HCT116 (cell line): ENCODE results near the gene CCDC14. TPM values are rescaled to one million over a fixed set of nuclear protein-coding genes. Genes with fewer than 3 reads are reported as not detected.
A peak's percentile ranks its signal among the peaks of the same experiment; 100 is the strongest.

Source experiments
- ATAC-seq: fragments of 200-7000 bp; cut with Tn5 transposase; 2 replicates; pipeline ENCODE4 v1.9.1; 2020; ENCODE audit warnings: mild to moderate bottlenecking, moderate library complexity
- BruUV-seq: library from RNA; stranded (reverse); fragments of 400-500 nt; replicated peaks from 2 replicates; lab custom pipeline; 2021; lab: Mats Ljungman, UMichigan
- CTCF ChIA-PET: fragments of 300-600 bp; sonication (Branson Sonifier 250); formaldehyde crosslinking; loops from one replicate; lab custom pipeline; 2021; ENCODE audit warnings: antibody characterized with exemption; lab: Charles Lee
- POLR2A ChIA-PET: fragments of 300-600, 350-600 bp; sonication (Branson Sonifier 250); formaldehyde crosslinking; loops from one replicate; lab custom pipeline; 2021; ENCODE audit warnings: antibody characterized with exemption; lab: Charles Lee
- RAD21 ChIA-PET, 2 experiments: fragments of 300-600 bp; sonication (Branson Sonifier 250); formaldehyde crosslinking; loops; one replicate each; lab custom pipeline; 2023; ENCODE audit warnings: low total read pairs in 2 of 2; ENCODE audit not compliant: uncharacterized antibody in 2 of 2, unreplicated experiment in 2 of 2, low non-redundant PET in 1 of 2; lab: Charles Lee
- DNase-seq: peaks from one replicate; pipeline ENCODE4 v3.0.0-alpha.2; 2010; ENCODE audit warnings: low read depth, low spot score
- H2AFZ ChIP-seq: fragments of 200-600 bp; shearing (Covaris generic), sonication (generic); 2 replicates; pipeline ENCODE4 v1.6.1; 2017; ENCODE audit warnings: low read depth, mixed run types, mixed read lengths, antibody characterized with exemption, low read length; ENCODE audit not compliant: poor library complexity, severe bottlenecking
- H3K27ac ChIP-seq: 2 replicates; pipeline ENCODE4 v1.5.1; 2012; ENCODE audit warnings: low read depth, low read length
- H3K27me3 ChIP-seq: fragments of 200-600 bp; sonication (generic); 2 replicates; pipeline ENCODE4 v1.6.1; 2016; ENCODE audit warnings: mixed run types, low read length, mixed read lengths; ENCODE audit not compliant: insufficient read depth
- H3K36me3 ChIP-seq, 2 experiments: fragments of 200-500 bp in 1 of 2; fragments of 200-600 bp in 1 of 2; sonication (Bioruptor generic) in 1 of 2; sonication (generic) in 1 of 2; 2 replicates each; pipeline versions ENCODE4 v1.5.1 to v1.6.1; 2014 to 2016; ENCODE audit warnings: low read length in 2 of 2, inconsistent platforms in 1 of 2, mixed read lengths in 1 of 2, mixed run types in 1 of 2; ENCODE audit not compliant: insufficient read depth in 2 of 2, control insufficient read depth in 1 of 2
- H3K4me1 ChIP-seq, 2 experiments: fragments of 200-600 bp in 1 of 2; sonication (generic) in 1 of 2; 2 replicates each; pipeline versions ENCODE4 v1.5.1 to v1.6.1; 2012 to 2017; ENCODE audit warnings: low read length in 2 of 2, inconsistent platforms in 1 of 2, mild to moderate bottlenecking in 1 of 2, mixed read lengths in 1 of 2, mixed run types in 1 of 2, moderate library complexity in 1 of 2; ENCODE audit not compliant: insufficient read depth in 2 of 2, control insufficient read depth in 1 of 2
- H3K4me2 ChIP-seq: fragments of 200-600 bp; sonication (generic); 2 replicates; pipeline ENCODE4 v1.6.1; 2017; ENCODE audit warnings: mixed run types, low read length, mixed read lengths
- H3K4me3 ChIP-seq, 2 experiments: fragments of 200-600 bp in 1 of 2; sonication (generic) in 1 of 2; replicated peaks in 1 of 2; 2 replicates each; pipeline ENCODE4 v1.5.1; 2011 to 2016; ENCODE audit warnings: low read length in 2 of 2, control low read depth in 1 of 2, low read depth in 1 of 2, mild to moderate bottlenecking in 1 of 2, mixed read lengths in 1 of 2, mixed run types in 1 of 2
- H3K79me2 ChIP-seq: fragments of 200-600 bp; sonication (generic); 2 replicates; pipeline ENCODE4 v1.6.1; 2017; ENCODE audit warnings: mild to moderate bottlenecking, mixed run types, low read length, moderate library complexity, mixed read lengths; ENCODE audit not compliant: insufficient read depth
- H3K9ac ChIP-seq: fragments of 200-600 bp; sonication (generic); 2 replicates; pipeline ENCODE4 v1.6.1; 2016; ENCODE audit warnings: low read length, mixed read lengths
- H3K9me2 ChIP-seq: fragments of 200-600 bp; sonication (generic), shearing (Covaris generic); 2 replicates; pipeline ENCODE4 v1.6.1; 2017; ENCODE audit warnings: mixed run types, mild to moderate bottlenecking, moderate library complexity; ENCODE audit not compliant: insufficient read depth
- H3K9me3 ChIP-seq, 2 experiments: fragments of 200-500 bp in 1 of 2; fragments of 200-600 bp in 1 of 2; sonication (Bioruptor generic) in 1 of 2; sonication (generic) in 1 of 2; 2 replicates each; pipeline ENCODE4 v1.6.1; 2014 to 2017; ENCODE audit warnings: low read length in 2 of 2, mixed read lengths in 2 of 2, inconsistent platforms in 1 of 2, low read depth in 1 of 2, mild to moderate bottlenecking in 1 of 2, mixed run types in 1 of 2, moderate library complexity in 1 of 2; ENCODE audit not compliant: control insufficient read depth in 1 of 2, insufficient read depth in 1 of 2
- H4K20me1 ChIP-seq: fragments of 200-600 bp; sonication (generic), shearing (Covaris generic); 2 replicates; pipeline ENCODE4 v1.6.1; 2017; ENCODE audit warnings: mixed run types, mild to moderate bottlenecking, moderate library complexity; ENCODE audit not compliant: insufficient read depth
- CEBPB ChIP-seq: IDR thresholded peaks from 2 replicates; pipeline ENCODE4 v1.6.1; 2012; ENCODE audit warnings: low read depth
- ELF1 ChIP-seq: IDR thresholded peaks from 2 replicates; pipeline ENCODE4 v1.6.1; 2012; ENCODE audit warnings: low read depth, borderline replicate concordance
- EZH2phosphoT487 ChIP-seq: fragments of 200-600 bp; IDR thresholded peaks from 2 replicates; pipeline ENCODE4 v1.6.1; 2018; ENCODE audit warnings: antibody characterized with exemption, borderline replicate concordance
- POLR2A ChIP-seq: IDR thresholded peaks from 2 replicates; pipeline ENCODE4 v1.7.0; 2011; ENCODE audit warnings: borderline replicate concordance; ENCODE audit not compliant: insufficient read depth, insufficient read length; ENCODE audit errors: extremely low read depth
- RAD21 ChIP-seq: IDR thresholded peaks from 2 replicates; pipeline ENCODE4 v1.6.1; 2012; ENCODE audit warnings: low read depth, mild to moderate bottlenecking
- SP1 ChIP-seq: IDR thresholded peaks from 2 replicates; pipeline ENCODE4 v1.6.1; 2012; ENCODE audit warnings: low read depth
- YY1 ChIP-seq: IDR thresholded peaks from 2 replicates; pipeline ENCODE4 v1.6.1; 2011; ENCODE audit warnings: low read length, low read depth, moderate library complexity, mild to moderate bottlenecking; ENCODE audit not compliant: insufficient replicate concordance; ENCODE audit errors: extremely low read depth
- intact Hi-C: fragments of 100-400 bp; cut with micrococcal nuclease; formaldehyde crosslinking; loops from 2 replicates; pipeline ENCODE4 v1.10.0; 2022
- total RNA-seq: library from RNA; stranded (reverse); gene quantifications from one replicate; pipeline ENCODE4 v1.2.1, GENCODE V29; 2021; ENCODE audit not compliant: unreplicated experiment
- TF ChIP-seq, protein P1 (sequence below), 3 experiments: fragments of 200-600 bp in 1 of 3; sonication (generic) in 1 of 3; IDR thresholded peaks in 2 of 3; conservative IDR thresholded peaks in 1 of 3; 2 replicates each; pipeline ENCODE4 v1.5.1; 2012 to 2017; ENCODE audit warnings: low read depth in 2 of 3, low read length in 2 of 3, antibody characterized with exemption in 1 of 3, borderline replicate concordance in 1 of 3, control low read depth in 1 of 3, mild to moderate bottlenecking in 1 of 3, mixed read lengths in 1 of 3, mixed run types in 1 of 3, moderate library complexity in 1 of 3; ENCODE audit not compliant: insufficient read depth in 1 of 3

Gene CCDC14
- total RNA-seq, 1 experiment from 2014 or later = 54.5 TPM

DNA sequence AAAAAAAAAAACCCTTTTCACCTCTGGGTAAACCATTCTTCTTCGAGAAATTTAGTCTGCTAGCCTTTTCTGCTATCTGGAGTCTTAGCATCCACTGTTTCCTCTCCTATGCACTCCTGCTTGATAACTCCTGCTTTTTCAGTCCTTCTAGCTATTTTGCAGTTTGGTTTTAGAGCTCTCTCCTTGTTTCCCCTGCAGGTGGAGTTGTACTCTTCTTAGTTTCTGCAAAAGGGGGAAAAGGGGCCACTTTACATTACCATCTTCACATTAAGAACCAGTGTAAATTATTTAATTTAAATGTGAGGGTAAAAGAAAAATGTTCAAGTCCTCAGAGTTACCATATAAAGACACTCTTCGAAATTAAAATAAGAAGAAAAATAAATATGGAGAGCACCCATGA is 53.3 kb downstream of the CCDC14 start:
- H3K4me2 ChIP-seq = no peak overlapping the region
- TF ChIP-seq CEBPB = no peak
- TF ChIP-seq, protein P1, sequence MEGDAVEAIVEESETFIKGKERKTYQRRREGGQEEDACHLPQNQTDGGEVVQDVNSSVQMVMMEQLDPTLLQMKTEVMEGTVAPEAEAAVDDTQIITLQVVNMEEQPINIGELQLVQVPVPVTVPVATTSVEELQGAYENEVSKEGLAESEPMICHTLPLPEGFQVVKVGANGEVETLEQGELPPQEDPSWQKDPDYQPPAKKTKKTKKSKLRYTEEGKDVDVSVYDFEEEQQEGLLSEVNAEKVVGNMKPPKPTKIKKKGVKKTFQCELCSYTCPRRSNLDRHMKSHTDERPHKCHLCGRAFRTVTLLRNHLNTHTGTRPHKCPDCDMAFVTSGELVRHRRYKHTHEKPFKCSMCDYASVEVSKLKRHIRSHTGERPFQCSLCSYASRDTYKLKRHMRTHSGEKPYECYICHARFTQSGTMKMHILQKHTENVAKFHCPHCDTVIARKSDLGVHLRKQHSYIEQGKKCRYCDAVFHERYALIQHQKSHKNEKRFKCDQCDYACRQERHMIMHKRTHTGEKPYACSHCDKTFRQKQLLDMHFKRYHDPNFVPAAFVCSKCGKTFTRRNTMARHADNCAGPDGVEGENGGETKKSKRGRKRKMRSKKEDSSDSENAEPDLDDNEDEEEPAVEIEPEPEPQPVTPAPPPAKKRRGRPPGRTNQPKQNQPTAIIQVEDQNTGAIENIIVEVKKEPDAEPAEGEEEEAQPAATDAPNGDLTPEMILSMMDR (IDR thresholded peaks at IDR 0.05 in 2 of 3, conservative IDR thresholded peaks at IDR 0.05 in 1 of 3; ENCODE audit: borderline replicate concordance in 1 of 3, insufficient read depth in 1 of 3, low read depth in 2 of 3, low read length in 2 of 3) = peak; percentile 15 to 26 (median 22); a peak in 1 of 6 replicates
- TF ChIP-seq RAD21 = peak; percentile 32; the same call in 1 of the 2 replicates
- no peak for TF ChIP-seq EZH2phosphoT487
- no peak for TF ChIP-seq YY1
- no peak for TF ChIP-seq SP1
- TF ChIP-seq ELF1 = no peak
- TF ChIP-seq, all 23 proteins: peak for 2
- Histone ChIP-seq H3K79me2 (no peaks in the 10 kb centered on the region), H3K27ac (no peak overlapping the region), H4K20me1 (no peaks in the 10 kb centered on the region), H3K27me3 (no peaks in the 10 kb centered on the region), H3K9ac (no peak overlapping the region), H3K9me3 (no peaks in the 10 kb centered on the region), H3K9me2 (no peaks in the 10 kb centered on the region), H2AFZ (no peak overlapping the region), H3K4me1 (no peaks in the 10 kb centered on the region), H3K36me3 (no peaks in the 10 kb centered on the region), H3K4me3 (no peak overlapping the region)
- ATAC-seq (no peak), DNase-seq (no peak)
- RAD21 ChIA-PET = no interaction called here
- BruUV-seq = no TSS peak
- intact Hi-C loops = no loop called here
- POLR2A ChIA-PET = no interaction called here
- CTCF ChIA-PET = no interaction called here

DNA sequence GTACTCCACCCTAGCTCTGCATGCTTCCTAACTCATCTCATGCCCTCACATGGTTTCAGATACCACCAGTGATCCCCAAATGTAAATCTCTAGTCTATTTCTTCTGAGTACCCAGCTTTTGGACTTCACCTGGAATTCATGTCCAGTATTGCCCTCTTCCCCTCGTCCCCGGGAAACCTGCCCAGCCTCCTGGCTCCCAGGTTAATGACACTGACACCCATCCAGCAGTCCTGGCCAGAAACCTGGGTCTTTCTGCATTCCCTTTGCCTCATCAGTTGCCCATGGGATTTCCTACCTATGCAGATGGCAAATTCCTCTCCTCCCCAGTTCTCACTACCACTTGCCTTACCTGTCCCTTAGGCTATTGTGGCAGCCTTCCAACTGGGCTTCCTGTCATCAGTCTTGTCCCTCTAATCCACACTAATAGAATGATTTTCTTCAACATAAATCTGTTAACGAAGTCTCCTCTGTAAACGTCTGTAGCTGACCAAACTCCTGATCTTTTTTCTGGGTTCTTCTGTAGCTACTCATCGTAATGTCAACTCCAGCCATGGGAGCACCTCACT is 61.6 kb downstream of the CCDC14 start:
- H2AFZ ChIP-seq = no peak overlapping the region
- H4K20me1 ChIP-seq = no peaks in the 10 kb centered on the region
- ChIA-PET CTCF (no interaction called here), POLR2A (interaction anchor here (0.6 kb wide), 1 partner anchor 25 kb away, joined by 3 read pairs; no protein-coding TSS in a partner anchor), RAD21 (no interaction called here)
- no peak overlapping the region for H3K27ac ChIP-seq
- no peak overlapping the region for H3K4me3 ChIP-seq
- ATAC-seq = no peak
- H3K9me3 ChIP-seq = no peaks in the 10 kb centered on the region
- no peaks in the 10 kb centered on the region for H3K79me2 ChIP-seq
- intact Hi-C loops = no loop called here
- no TSS peak for BruUV-seq
- no peaks in the 10 kb centered on the region for H3K27me3 ChIP-seq
- no peaks in the 10 kb centered on the region for H3K4me1 ChIP-seq
- H3K9me2 ChIP-seq = no peaks in the 10 kb centered on the region
- no peak for DNase-seq
- H3K4me2 ChIP-seq = no peak overlapping the region
- H3K9ac ChIP-seq = no peak overlapping the region
- TF ChIP-seq SP1 = no peak
- TF ChIP-seq POLR2A = no peak
- TF ChIP-seq, all 23 proteins: peak for 0
- no peaks in the 10 kb centered on the region for H3K36me3 ChIP-seq
